GM12878 (cell line): ENCODE measurements around the gene ABCB9.

ENCODE experiments used
- GATAD2B ChIP-seq: fragments of 450-650 bp; conservative IDR thresholded peaks from 2 replicates; pipeline ENCODE4 v1.6.1; 2017; ENCODE audit warnings: low read depth, mild to moderate bottlenecking, moderate library complexity
- MXI1 ChIP-seq: fragments of 150-350 bp; IDR thresholded peaks from 2 replicates; pipeline ENCODE4 v1.6.1; 2011; ENCODE audit warnings: low read depth, mild to moderate bottlenecking, inconsistent platforms, low read length, improper control_type of control experiment

DNA sequence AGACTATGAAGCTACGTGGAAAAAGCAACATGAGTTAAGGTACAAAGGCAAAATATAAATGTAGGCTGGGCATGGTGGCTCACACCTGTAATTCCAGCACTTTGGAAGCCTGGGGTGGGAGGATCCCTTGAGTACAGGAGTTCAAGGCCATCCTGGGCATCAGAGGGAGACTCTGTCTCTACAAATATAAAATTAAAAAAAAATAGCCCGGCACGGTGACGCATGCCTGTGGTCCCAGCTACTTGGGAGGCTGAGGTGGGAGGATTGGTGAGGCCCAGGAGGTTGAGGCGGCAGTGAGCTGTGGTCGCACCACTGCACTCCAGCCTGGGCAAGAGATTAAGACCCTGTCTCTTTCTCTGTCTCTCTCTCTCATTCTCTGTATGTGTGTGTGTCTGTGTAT is 66.4 kb downstream of the ABCB9 start:
- TF ChIP-seq MXI1 (no peak), GATAD2B (no peak)
